HCT116 (cell line): ENCODE data around the gene C1QTNF4.

Source experiments
- ATF3 ChIP-seq: IDR thresholded peaks from 2 replicates; pipeline ENCODE4 v1.6.1; 2012
- CTCF ChIP-seq, 3 experiments: fragments of 200-600 bp in 1 of 3; sonication (generic) in 1 of 3; IDR thresholded peaks in 2 of 3; conservative IDR thresholded peaks in 1 of 3; 2 replicates each; pipeline ENCODE4 v1.5.1; 2012 to 2017; ENCODE audit warnings: low read depth in 2 of 3, low read length in 2 of 3, antibody characterized with exemption in 1 of 3, borderline replicate concordance in 1 of 3, control low read depth in 1 of 3, mild to moderate bottlenecking in 1 of 3, mixed read lengths in 1 of 3, mixed run types in 1 of 3, moderate library complexity in 1 of 3; ENCODE audit not compliant: insufficient read depth in 1 of 3
- EZH2phosphoT487 ChIP-seq: fragments of 200-600 bp; IDR thresholded peaks from 2 replicates; pipeline ENCODE4 v1.6.1; 2018; ENCODE audit warnings: antibody characterized with exemption, borderline replicate concordance
- POLR2A ChIP-seq: IDR thresholded peaks from 2 replicates; pipeline ENCODE4 v1.7.0; 2011; ENCODE audit warnings: borderline replicate concordance; ENCODE audit not compliant: insufficient read depth, insufficient read length; ENCODE audit errors: extremely low read depth
- REST ChIP-seq: IDR thresholded peaks from 2 replicates; pipeline ENCODE4 v1.6.1; 2012; ENCODE audit warnings: low read depth
- YY1 ChIP-seq: IDR thresholded peaks from 2 replicates; pipeline ENCODE4 v1.6.1; 2011; ENCODE audit warnings: low read length, low read depth, moderate library complexity, mild to moderate bottlenecking; ENCODE audit not compliant: insufficient replicate concordance; ENCODE audit errors: extremely low read depth

- TF ChIP-seq CTCF (IDR thresholded peaks at IDR 0.05 in 2 of 3, conservative IDR thresholded peaks at IDR 0.05 in 1 of 3; ENCODE audit: borderline replicate concordance in 1 of 3, insufficient read depth in 1 of 3, low read depth in 2 of 3, low read length in 2 of 3) (no peak), ATF3 (no peak), REST (no peak), EZH2phosphoT487 (no peak), POLR2A (no peak), YY1 (no peak)
These were observed 11.7 kb upstream of the C1QTNF4 start for GRCh38 chr11:47605921-47606320.
